CD8-positive, alpha-beta memory T cell (primary cell): ENCODE results near the gene C5orf58. TPM values are rescaled to one million over a fixed set of nuclear protein-coding genes. Genes with fewer than 3 reads are reported as not detected.

Source experiments
- CTCF ChIA-PET: fragments of 350-600 bp; sonication (Branson Sonifier 250); formaldehyde crosslinking; loops from one replicate; lab custom pipeline; 2021; ENCODE audit warnings: antibody characterized with exemption; lab: Charles Lee
- POLR2A ChIA-PET: fragments of 350-600 bp; sonication (Branson Sonifier 250); formaldehyde crosslinking; loops from one replicate; lab custom pipeline; 2021; ENCODE audit warnings: antibody characterized with exemption; lab: Charles Lee
- DNase-seq, 5 donors: peaks; one replicate each; pipeline versions ENCODE4 v3.0.0 to v3.0.0-alpha.2; 2020 to 2022; ENCODE audit warnings: mixed read lengths in 1 of 5
- H3K27ac ChIP-seq: one replicate; pipeline ENCODE4 v1.7.0; 2013; ENCODE audit warnings: low read depth, mild to moderate bottlenecking, low read length, moderate library complexity
- H3K27me3 ChIP-seq: 2 replicates; pipeline ENCODE4 v1.7.0; 2013; ENCODE audit warnings: low read length, mild to moderate bottlenecking; ENCODE audit not compliant: insufficient read depth, poor library complexity, severe bottlenecking
- H3K36me3 ChIP-seq: 2 replicates; pipeline ENCODE4 v1.7.0; 2013; ENCODE audit warnings: mild to moderate bottlenecking, low read length, moderate library complexity; ENCODE audit not compliant: insufficient read depth
- H3K4me1 ChIP-seq: 2 replicates; pipeline ENCODE4 v1.7.0; 2013; ENCODE audit warnings: mild to moderate bottlenecking, low read length, moderate library complexity; ENCODE audit not compliant: insufficient read depth
- H3K4me3 ChIP-seq: 2 replicates; pipeline ENCODE4 v1.7.0; 2013; ENCODE audit warnings: mild to moderate bottlenecking, low read length
- H3K9me3 ChIP-seq: 2 replicates; pipeline ENCODE4 v1.7.0; 2013; ENCODE audit warnings: mild to moderate bottlenecking, low read length
- H3K27ac Mint-ChIP-seq, 8 donors: one replicate each; pipeline ENCODE4 v1.8.0; 2020 to 2021; ENCODE audit warnings: mixed read lengths in 8 of 8, mild to moderate bottlenecking in 6 of 8, inconsistent platforms in 3 of 8, moderate library complexity in 3 of 8
- H3K27me3 Mint-ChIP-seq, 2 donors: one replicate each; pipeline ENCODE4 v1.8.0; 2020 to 2021; ENCODE audit warnings: mixed read lengths in 2 of 2, mild to moderate bottlenecking in 1 of 2, moderate library complexity in 1 of 2
- H3K36me3 Mint-ChIP-seq, 3 donors: one replicate each; pipeline ENCODE4 v1.8.0; 2020 to 2021; ENCODE audit warnings: mixed read lengths in 3 of 3, inconsistent platforms in 1 of 3, mild to moderate bottlenecking in 1 of 3
- H3K4me1 Mint-ChIP-seq, 3 donors: one replicate each; pipeline ENCODE4 v1.8.0; 2020 to 2021; ENCODE audit warnings: mixed read lengths in 3 of 3, inconsistent platforms in 1 of 3, mild to moderate bottlenecking in 1 of 3
- H3K4me3 Mint-ChIP-seq, 7 donors: one replicate each; pipeline ENCODE4 v1.8.0; 2020 to 2021; ENCODE audit warnings: mixed read lengths in 7 of 7, mild to moderate bottlenecking in 6 of 7, moderate library complexity in 4 of 7, inconsistent platforms in 2 of 7
- H3K9me3 Mint-ChIP-seq, 5 donors: one replicate each; pipeline ENCODE4 v1.8.0; 2020 to 2022; ENCODE audit warnings: mixed read lengths in 5 of 5, mild to moderate bottlenecking in 3 of 5, moderate library complexity in 2 of 5, inconsistent platforms in 1 of 5
- polyA plus RNA-seq: library from polyadenylated mRNA; unstranded; fragments of 300-500 nt; fragmentation: Illumina TruSeq; gene quantifications from one replicate; pipeline ENCODE4 v1.2.3, GENCODE V29; 2021
- total RNA-seq, 2 experiments: library from RNA; stranded (reverse); gene quantifications; one replicate each; pipeline ENCODE4 v1.2.3, GENCODE V29; 2021

C5orf58 gene, protein sequence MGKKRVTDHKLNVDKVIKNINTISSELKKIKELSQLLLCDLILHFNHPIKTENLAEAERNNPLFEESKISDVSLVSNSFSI
- total RNA-seq (not detected), polyA plus RNA-seq (0.99 TPM)

DNA sequence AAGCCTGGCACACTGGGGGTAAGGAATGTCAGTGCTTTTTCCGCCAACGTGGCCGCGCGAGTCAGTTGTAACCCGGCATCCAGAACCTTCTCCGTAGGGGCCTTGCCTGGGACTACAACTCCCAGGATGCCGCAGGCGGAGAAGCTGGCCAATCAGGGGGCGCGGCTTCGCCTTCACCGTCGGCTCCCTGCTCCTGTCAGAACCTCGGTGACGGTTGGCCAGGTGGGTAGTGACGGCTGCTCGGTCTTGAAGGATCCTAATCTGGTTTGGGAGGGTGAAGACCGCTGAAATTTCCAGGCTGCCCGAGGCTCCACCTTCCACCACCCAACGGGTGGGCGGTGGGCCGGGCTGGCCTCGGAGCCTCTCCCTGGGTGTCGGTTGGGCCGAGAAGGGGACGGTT lies at the start of gene C5orf58:
C5orf58 (plus strand) TSS at position 200 of the 400 bp plus-strand sequence. CDS start 1,992 bp downstream, outside the sequence.
- H3K27ac ChIP-seq = no peak within 1 kb of the TSS
- Mint-ChIP-seq H3K4me1 (peaks cover 0 to 7% (median 0%) of the 10 kb centered on the region in 3 donors), H3K27ac (peak within 1 kb of the TSS in 2 of 8 donors; percentile 13 to 58), H3K4me3 (no peak within 1 kb of the TSS), H3K9me3 (no peaks in the 10 kb centered on the region), H3K36me3 (peaks cover 0 to 2% (median 1%) of the 10 kb centered on the region in 3 donors), H3K27me3 (peaks cover 0 to 1% of the 10 kb centered on the region in 2 donors)
- H3K36me3 ChIP-seq = no peaks in the 10 kb centered on the region
- no peaks in the 10 kb centered on the region for H3K27me3 ChIP-seq
- ChIA-PET POLR2A (no interaction called here), CTCF (interaction anchor here (1.2 to 3.2 kb wide), 3 partner anchors 35 to 106 kb away, joined by 3 to 17 read pairs (median 4); no protein-coding TSS in a partner anchor)
- DNase-seq = no peak
- no peaks in the 10 kb centered on the region for H3K4me1 ChIP-seq
- no peaks in the 10 kb centered on the region for H3K9me3 ChIP-seq
- no peak within 1 kb of the TSS for H3K4me3 ChIP-seq

DNA sequence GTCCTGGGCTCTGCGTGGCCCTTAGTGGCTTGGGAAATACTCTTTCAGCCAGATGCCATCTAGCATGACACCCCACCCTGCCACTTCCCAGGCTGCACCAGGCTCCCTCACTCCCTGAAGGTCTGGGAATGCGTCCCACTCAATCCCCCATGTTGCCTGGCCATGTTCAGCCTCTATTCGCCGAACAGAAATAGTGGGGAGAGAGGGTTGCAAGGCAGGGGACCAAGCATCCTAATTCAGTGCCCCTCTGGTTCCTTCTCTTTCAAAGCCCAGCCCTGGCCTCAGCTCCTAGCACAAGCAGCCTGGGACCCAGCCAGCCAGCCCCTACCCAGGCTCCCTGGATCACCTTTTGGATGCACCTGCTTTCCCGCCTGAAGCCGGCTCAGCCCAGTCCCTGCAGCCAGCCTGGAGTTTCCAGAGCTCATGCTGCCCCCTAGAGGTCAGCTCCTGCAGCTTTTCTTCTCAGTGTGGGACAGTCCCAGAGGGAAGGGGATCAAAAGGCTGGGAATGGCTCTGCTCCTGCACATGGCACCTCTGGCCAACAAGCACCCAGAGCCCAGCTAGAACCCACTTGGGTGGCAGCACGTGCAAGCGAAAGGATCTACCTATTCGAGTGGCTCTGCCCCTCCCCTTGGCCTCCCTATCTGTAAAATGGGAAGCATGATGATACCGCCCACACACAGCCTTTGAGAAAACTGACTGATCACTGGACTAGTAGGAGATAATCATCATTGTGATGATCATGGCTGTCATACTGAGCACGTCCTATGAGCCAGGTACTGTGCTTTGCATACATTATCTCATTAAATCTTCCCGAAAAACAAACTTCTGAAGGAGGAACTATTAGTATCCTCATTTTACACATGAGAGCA lies 48.7 kb upstream of the C5orf58 start:
- Histone ChIP-seq H3K9me3 (no peaks in the 10 kb centered on the region), H3K4me1 (no peaks in the 10 kb centered on the region), H3K27me3 (peaks cover 3% of the 10 kb centered on the region), H3K27ac (no peak overlapping the region), H3K36me3 (no peaks in the 10 kb centered on the region), H3K4me3 (no peak overlapping the region)
- H3K4me1 Mint-ChIP-seq = no peaks in the 10 kb centered on the region
- peak in 3 of 5 donors; percentile 3 to 54 (median 5) for DNase-seq
- H3K4me3 Mint-ChIP-seq = no peak overlapping the region
- ChIA-PET POLR2A (no interaction called here), CTCF (interaction anchor here (0.6 to 2.3 kb wide), 5 partner anchors 10 to 28 kb away, joined by 3 to 8 read pairs (median 4); no protein-coding TSS in a partner anchor)
- no peaks in the 10 kb centered on the region for H3K36me3 Mint-ChIP-seq
- H3K27ac Mint-ChIP-seq = no peak overlapping the region
- no peaks in the 10 kb centered on the region for H3K9me3 Mint-ChIP-seq
- H3K27me3 Mint-ChIP-seq = peaks cover 9 to 10% of the 10 kb centered on the region in 2 donors

DNA sequence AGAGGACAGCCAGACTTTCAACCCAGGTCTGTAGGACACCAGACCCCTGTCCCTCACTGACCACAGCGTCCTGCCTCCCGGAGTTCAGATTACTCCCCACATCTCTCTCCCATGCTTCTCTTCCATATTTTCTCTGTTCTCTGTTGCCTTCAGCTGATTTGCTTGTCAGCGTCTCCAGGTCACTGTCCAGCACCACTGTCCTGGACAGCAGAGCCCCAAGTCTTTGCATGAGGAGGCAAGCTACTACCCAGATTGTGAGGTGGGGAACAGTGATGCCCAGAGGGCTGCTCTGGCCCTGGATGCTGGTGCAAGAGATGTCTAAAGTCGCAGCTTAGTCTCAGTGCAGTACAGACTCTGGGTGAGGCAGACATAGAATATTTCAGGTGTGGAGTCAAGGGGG lies 48.0 kb upstream of the C5orf58 start:
- H3K36me3 Mint-ChIP-seq = no peaks in the 10 kb centered on the region
- no peaks in the 10 kb centered on the region for H3K4me1 ChIP-seq
- no peak overlapping the region for H3K4me3 Mint-ChIP-seq
- no peaks in the 10 kb centered on the region for H3K9me3 Mint-ChIP-seq
- ChIA-PET CTCF (interaction anchor here (1.2 to 2.3 kb wide), 2 partner anchors 9 to 12 kb away, joined by 4 to 8 read pairs; no protein-coding TSS in a partner anchor), POLR2A (no interaction called here)
- H3K27me3 Mint-ChIP-seq = peaks cover 9 to 10% of the 10 kb centered on the region in 2 donors
- H3K27me3 ChIP-seq = peaks cover 3% of the 10 kb centered on the region
- no peaks in the 10 kb centered on the region for H3K4me1 Mint-ChIP-seq
- no peak overlapping the region for H3K27ac Mint-ChIP-seq
- H3K4me3 ChIP-seq = no peak overlapping the region
- H3K36me3 ChIP-seq = no peaks in the 10 kb centered on the region
- no peak for DNase-seq
- no peaks in the 10 kb centered on the region for H3K9me3 ChIP-seq
- H3K27ac ChIP-seq = no peak overlapping the region

DNA sequence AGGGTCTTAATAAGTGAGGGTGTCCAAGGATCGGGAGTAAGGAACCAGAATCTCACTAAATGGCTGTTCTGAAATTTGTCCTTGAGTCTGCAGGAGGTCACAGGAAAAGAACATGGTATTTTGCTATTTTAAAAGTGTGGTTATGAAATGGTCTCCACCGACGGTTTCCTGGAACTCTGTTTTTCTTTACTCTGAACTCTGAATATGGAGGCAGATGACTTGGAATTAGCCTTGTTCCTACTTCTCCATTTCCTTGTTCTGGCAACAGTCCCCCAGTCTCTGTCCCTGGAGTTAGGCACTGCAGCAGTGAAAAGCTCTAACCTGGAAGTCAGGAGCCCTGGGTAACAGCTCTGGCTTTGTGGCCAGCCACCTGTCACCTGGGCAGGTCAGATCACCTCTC lies 46.6 kb upstream of the C5orf58 start:
- H3K27ac ChIP-seq = no peak overlapping the region
- H3K4me1 Mint-ChIP-seq = no peaks in the 10 kb centered on the region
- no peaks in the 10 kb centered on the region for H3K36me3 ChIP-seq
- no peaks in the 10 kb centered on the region for H3K4me1 ChIP-seq
- no peaks in the 10 kb centered on the region for H3K9me3 ChIP-seq
- H3K27me3 Mint-ChIP-seq = peaks cover 9 to 10% of the 10 kb centered on the region in 2 donors
- H3K4me3 ChIP-seq = no peak overlapping the region
- H3K36me3 Mint-ChIP-seq = no peaks in the 10 kb centered on the region
- no peaks in the 10 kb centered on the region for H3K9me3 Mint-ChIP-seq
- DNase-seq = no peak
- ChIA-PET POLR2A (no interaction called here), CTCF (no interaction called here)
- H3K27me3 ChIP-seq = peaks cover 3% of the 10 kb centered on the region
- H3K4me3 Mint-ChIP-seq = no peak overlapping the region
- H3K27ac Mint-ChIP-seq = no peak overlapping the region

DNA sequence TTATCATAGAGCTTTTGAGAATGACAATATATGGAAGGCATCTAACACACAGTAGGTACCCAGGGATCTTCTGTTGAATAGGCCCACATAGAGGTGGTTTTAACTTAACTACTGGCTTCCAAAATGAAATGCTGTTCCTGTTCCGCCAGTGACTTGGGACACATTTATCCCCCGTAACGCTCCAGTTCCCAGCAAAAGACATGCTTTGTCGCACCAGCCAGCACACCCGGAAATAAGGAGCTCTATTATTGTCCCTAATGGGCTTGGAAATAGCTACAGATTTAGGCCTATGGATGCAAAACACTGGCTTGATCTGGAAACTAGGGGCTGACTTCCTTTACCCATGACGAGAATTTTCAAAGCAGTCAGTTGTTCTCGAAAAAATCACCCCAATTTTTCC lies 45.9 kb upstream of the C5orf58 start:
- peaks cover 3% of the 10 kb centered on the region for H3K27me3 ChIP-seq
- Mint-ChIP-seq H3K27me3 (peaks cover 9 to 10% of the 10 kb centered on the region in 2 donors), H3K9me3 (no peaks in the 10 kb centered on the region), H3K36me3 (no peaks in the 10 kb centered on the region), H3K4me3 (no peak overlapping the region), H3K4me1 (no peaks in the 10 kb centered on the region), H3K27ac (no peak overlapping the region)
- DNase-seq = no peak
- no peaks in the 10 kb centered on the region for H3K9me3 ChIP-seq
- no peaks in the 10 kb centered on the region for H3K36me3 ChIP-seq
- no peak overlapping the region for H3K4me3 ChIP-seq
- ChIA-PET CTCF (no interaction called here), POLR2A (no interaction called here)
- H3K4me1 ChIP-seq = no peaks in the 10 kb centered on the region
- H3K27ac ChIP-seq = no peak overlapping the region

DNA sequence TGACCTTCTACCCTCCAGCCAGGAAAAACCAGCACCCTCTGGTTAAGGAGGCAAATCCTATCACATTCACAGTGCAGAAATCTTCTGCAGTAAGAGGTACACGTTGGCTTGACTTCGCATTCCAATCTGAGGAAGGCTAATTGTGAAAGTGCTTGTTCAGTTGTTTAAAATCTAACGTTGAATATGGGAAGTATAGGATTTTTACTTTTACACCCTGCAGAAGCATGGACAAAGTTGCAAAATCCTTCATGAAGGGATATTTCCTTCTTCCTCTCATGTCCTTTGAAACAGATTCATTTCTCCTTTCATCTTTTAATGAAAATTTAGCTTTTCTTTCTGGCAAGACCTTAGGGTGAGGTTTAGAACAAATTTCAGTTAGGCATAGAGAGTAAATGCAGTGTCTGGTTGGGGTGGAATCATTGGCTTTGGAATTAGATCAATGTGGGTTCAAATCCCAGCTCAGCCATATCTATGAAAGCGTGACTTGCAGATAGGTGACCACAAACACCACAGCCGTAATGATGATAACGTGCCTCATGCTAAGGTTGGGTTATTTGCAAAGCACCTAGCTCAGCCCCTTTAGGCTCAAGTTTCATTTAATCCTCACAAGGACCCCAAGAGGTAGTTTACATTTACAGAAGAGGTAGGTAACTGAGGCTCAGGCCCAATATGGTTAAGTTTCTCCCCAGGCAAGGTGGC lies 42.2 kb upstream of the C5orf58 start:
- H3K4me3 ChIP-seq = no peak overlapping the region
- ChIA-PET CTCF (no interaction called here), POLR2A (no interaction called here)
- Mint-ChIP-seq H3K36me3 (no peaks in the 10 kb centered on the region), H3K27me3 (peaks cover 0 to 10% of the 10 kb centered on the region in 2 donors), H3K9me3 (no peaks in the 10 kb centered on the region), H3K4me3 (no peak overlapping the region), H3K4me1 (no peaks in the 10 kb centered on the region), H3K27ac (no peak overlapping the region)
- no peaks in the 10 kb centered on the region for H3K9me3 ChIP-seq
- H3K27me3 ChIP-seq = peaks cover 3% of the 10 kb centered on the region
- H3K27ac ChIP-seq = no peak overlapping the region
- no peaks in the 10 kb centered on the region for H3K4me1 ChIP-seq
- no peak for DNase-seq
- H3K36me3 ChIP-seq = no peaks in the 10 kb centered on the region

DNA sequence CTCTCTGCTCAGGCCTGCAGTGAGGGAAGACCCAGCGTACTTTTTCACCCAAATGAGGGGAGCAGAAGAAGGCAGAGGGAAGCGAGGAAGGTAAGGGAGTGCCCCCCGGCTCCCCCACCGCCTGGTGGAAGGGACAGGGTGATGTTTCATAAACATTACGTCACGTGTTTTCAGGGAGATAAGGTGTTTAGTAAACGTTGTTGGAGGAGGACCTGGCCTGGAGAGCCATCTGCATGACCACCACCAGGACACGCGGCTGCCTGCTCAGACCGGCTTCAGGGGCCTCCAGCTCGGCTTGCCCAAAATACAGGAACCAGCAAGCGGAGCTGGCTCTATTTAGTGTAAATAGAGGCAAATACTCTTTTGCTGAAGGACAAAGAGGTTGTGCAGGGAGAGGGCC lies 40.0 kb upstream of the C5orf58 start:
- Histone ChIP-seq H3K9me3 (no peaks in the 10 kb centered on the region), H3K27me3 (no peaks in the 10 kb centered on the region), H3K4me1 (no peaks in the 10 kb centered on the region), H3K27ac (no peak overlapping the region), H3K4me3 (no peak overlapping the region), H3K36me3 (no peaks in the 10 kb centered on the region)
- H3K9me3 Mint-ChIP-seq = no peaks in the 10 kb centered on the region
- no peaks in the 10 kb centered on the region for H3K36me3 Mint-ChIP-seq
- ChIA-PET POLR2A (no interaction called here), CTCF (no interaction called here)
- no peak overlapping the region for H3K27ac Mint-ChIP-seq
- peaks cover 5% of the 10 kb centered on the region in 2 donors for H3K27me3 Mint-ChIP-seq
- H3K4me3 Mint-ChIP-seq = no peak overlapping the region
- no peaks in the 10 kb centered on the region for H3K4me1 Mint-ChIP-seq
- DNase-seq = no peak

DNA sequence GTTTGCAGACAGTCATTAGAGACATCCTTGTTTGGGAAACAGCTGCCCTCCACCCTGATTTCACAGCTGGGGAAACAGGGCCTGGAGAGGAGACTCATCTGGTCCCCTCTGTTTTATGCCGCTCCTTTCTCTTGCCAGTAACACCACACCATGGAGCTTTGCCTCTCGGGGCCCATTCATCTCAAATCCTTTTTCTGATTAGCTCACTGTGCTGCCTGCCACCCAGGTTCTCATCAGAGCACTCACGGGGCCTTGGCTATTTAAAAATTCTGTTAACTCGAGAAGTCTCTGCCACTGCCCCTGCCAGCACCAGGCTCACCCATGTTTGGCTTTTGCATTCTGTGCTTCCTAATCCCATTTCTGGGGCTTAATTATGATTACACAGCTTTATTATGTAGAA lies 36.8 kb upstream of the C5orf58 start:
- H3K27me3 ChIP-seq = no peaks in the 10 kb centered on the region
- CTCF ChIA-PET = interaction anchor here (0.9 to 1.6 kb wide), 2 partner anchors 10 to 11 kb away, joined by 3 to 8 read pairs; no protein-coding TSS in a partner anchor
- H3K36me3 Mint-ChIP-seq = no peaks in the 10 kb centered on the region

More for the DNA sequence above, 36.8 kb upstream of the C5orf58 start:
- H3K27me3 Mint-ChIP-seq = peaks cover 3 to 12% of the 10 kb centered on the region in 2 donors
- H3K27ac Mint-ChIP-seq = no peak overlapping the region
- POLR2A ChIA-PET = no interaction called here
- no peaks in the 10 kb centered on the region for H3K9me3 Mint-ChIP-seq
- Histone ChIP-seq H3K36me3 (no peaks in the 10 kb centered on the region), H3K4me1 (no peaks in the 10 kb centered on the region), H3K27ac (no peak overlapping the region), H3K9me3 (no peaks in the 10 kb centered on the region), H3K4me3 (no peak overlapping the region)
- no peaks in the 10 kb centered on the region for H3K4me1 Mint-ChIP-seq
- no peak for DNase-seq
- H3K4me3 Mint-ChIP-seq = no peak overlapping the region
